Vagina (tissue), 2 donors: ENCODE results near the gene CNFN. TPM values are rescaled to one million over a fixed set of nuclear protein-coding genes. Genes with fewer than 3 reads are reported as not detected.

Source experiments
- DNase-seq, 2 donors: peaks; one replicate each; pipeline ENCODE4 v3.0.0-alpha.2; 2017; ENCODE audit errors: extremely low spot score in 2 of 2
- H3K27ac ChIP-seq: fragments of 200-600 bp; sonication (generic); one replicate; pipeline ENCODE4 v1.5.1; 2019
- H3K27me3 ChIP-seq: fragments of 200-600 bp; sonication (generic); one replicate; pipeline ENCODE4 v1.5.1; 2019
- H3K36me3 ChIP-seq, 2 donors: fragments of 200-600 bp; sonication (generic); one replicate each; pipeline ENCODE4 v1.5.1; 2017 to 2019
- H3K4me1 ChIP-seq: fragments of 200-600 bp; sonication (generic); one replicate; pipeline ENCODE4 v1.5.1; 2019
- H3K4me3 ChIP-seq, 2 donors: fragments of 200-600 bp; sonication (generic); 1 replicate in 1 of 2; 2 replicates in 1 of 2; pipeline ENCODE4 v1.5.1; 2016 to 2019
- H3K9me3 ChIP-seq: fragments of 200-600 bp; sonication (generic); one replicate; pipeline ENCODE4 v1.5.1; 2019
- POLR2A ChIP-seq, 2 donors: fragments of 450-650 bp; IDR thresholded peaks; one replicate each; pipeline ENCODE4 v1.6.1; 2017; ENCODE audit warnings: antibody characterized with exemption in 2 of 2, mild to moderate bottlenecking in 2 of 2, moderate library complexity in 2 of 2
- POLR2AphosphoS5 ChIP-seq, 2 donors: sonication (generic); formaldehyde crosslinking; IDR thresholded peaks; one replicate each; pipeline ENCODE4 v1.9.0; 2017; ENCODE audit warnings: antibody characterized with exemption in 2 of 2, mild to moderate bottlenecking in 2 of 2, low read depth in 1 of 2; ENCODE audit not compliant: insufficient read depth in 1 of 2
- intact Hi-C: fragments of 100-400 bp; cut with DNase I; formaldehyde crosslinking; loops from one replicate; pipeline ENCODE4 v1.15.1; 2023
- total RNA-seq: library from RNA; depleted of rRNA; stranded (reverse); fragments of >200 nt; gene quantifications from one replicate; pipeline ENCODE4 v1.2.3, GENCODE V29; 2016
- TF ChIP-seq, protein P1 (sequence below), 3 experiments: fragments of 450-650 bp in 2 of 3; fragments of 200-600 bp in 1 of 3; sonication (generic) in 1 of 3; IDR thresholded peaks; one replicate each; pipeline ENCODE4 v1.5.1; 2017 to 2019; ENCODE audit warnings: antibody characterized with exemption in 3 of 3, mild to moderate bottlenecking in 2 of 3, moderate library complexity in 2 of 3

The CNFN gene
- total RNA-seq, 1 donor from 2014 or later: 106 TPM

DNA sequence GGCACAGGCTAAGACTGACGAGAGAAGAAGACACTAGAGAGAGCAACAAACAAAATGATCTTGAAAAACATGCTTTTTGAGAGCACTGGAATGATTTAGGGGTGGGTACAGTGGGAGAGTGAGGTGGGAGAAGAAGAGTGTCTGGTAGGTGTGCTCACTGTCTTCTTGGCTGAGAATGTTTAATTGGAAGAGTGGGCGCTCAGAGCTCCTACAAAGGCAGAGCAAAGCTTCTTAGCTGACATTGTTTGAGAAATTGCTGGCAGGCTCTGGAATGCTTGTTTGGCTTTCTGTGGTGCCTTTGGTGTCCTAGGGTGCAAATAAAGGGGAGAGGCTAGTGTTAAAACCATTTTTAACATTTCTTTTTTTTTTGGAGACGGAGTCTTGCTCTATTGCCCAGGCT, 38.6 kb upstream of the CNFN start:
- Histone ChIP-seq H3K9me3 (no peaks in the 10 kb centered on the region), H3K27ac (no peak overlapping the region), H3K27me3 (peaks cover 7% of the 10 kb centered on the region), H3K4me3 (no peak overlapping the region), H3K36me3 (no peaks in the 10 kb centered on the region), H3K4me1 (peaks cover 14% of the 10 kb centered on the region)
- DNase-seq: no peak
- intact Hi-C loops: no loop called here
- TF ChIP-seq POLR2AphosphoS5 (IDR thresholded peaks at IDR 0.05; ENCODE audit: insufficient read depth in 1 of 2, low read depth in 1 of 2) (no peak), POLR2A (IDR thresholded peaks at IDR 0.05) (no peak)
- TF ChIP-seq, protein P1, sequence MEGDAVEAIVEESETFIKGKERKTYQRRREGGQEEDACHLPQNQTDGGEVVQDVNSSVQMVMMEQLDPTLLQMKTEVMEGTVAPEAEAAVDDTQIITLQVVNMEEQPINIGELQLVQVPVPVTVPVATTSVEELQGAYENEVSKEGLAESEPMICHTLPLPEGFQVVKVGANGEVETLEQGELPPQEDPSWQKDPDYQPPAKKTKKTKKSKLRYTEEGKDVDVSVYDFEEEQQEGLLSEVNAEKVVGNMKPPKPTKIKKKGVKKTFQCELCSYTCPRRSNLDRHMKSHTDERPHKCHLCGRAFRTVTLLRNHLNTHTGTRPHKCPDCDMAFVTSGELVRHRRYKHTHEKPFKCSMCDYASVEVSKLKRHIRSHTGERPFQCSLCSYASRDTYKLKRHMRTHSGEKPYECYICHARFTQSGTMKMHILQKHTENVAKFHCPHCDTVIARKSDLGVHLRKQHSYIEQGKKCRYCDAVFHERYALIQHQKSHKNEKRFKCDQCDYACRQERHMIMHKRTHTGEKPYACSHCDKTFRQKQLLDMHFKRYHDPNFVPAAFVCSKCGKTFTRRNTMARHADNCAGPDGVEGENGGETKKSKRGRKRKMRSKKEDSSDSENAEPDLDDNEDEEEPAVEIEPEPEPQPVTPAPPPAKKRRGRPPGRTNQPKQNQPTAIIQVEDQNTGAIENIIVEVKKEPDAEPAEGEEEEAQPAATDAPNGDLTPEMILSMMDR (IDR thresholded peaks at IDR 0.05): no peak

DNA sequence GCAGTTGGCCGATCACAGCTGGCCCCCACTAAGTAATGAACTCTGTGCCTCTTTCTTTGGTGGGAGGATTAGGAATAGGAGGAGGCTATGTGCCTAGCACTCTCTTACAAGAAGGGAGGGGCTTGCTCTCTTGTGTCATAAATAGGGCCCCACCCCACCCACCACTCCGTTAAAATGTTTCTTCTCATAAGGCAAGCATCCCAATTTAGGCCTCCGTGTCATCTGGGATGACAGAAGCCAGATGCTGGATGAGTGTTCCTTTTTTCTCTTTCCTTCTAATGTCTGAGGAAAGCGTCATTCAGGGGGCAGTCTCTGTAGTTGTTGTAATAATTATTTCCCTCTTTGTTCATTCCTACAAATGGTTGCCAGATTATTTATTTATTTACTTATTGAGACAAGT, 37.2 kb upstream of the CNFN start, which contains the start of gene LIPE:
Gene LIPE, minus strand, starts transcription at position 76 of the 400 bp plus-strand sequence. CDS start 239 bp downstream, outside the sequence.
- DNase-seq: no peak

DNA sequence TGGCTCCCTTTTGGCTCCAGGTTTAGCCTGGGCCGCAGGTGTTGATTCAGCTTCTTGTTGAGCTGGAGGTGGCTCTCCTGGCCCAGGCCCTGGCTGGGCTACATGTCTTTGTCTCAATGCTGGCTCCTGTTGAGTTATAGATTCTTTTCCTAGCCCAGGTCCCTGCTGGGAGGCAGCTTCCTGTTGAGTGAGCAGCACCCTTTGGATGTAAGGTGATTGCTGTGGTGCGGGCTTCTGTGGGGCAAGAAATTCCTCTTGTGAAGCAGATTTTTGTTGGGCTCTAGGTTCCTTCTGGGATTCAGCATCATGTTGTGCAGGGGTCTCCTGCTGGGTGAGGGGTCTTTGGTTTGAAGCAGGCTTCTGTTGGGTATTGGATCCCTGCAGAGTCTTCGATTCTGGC, 36.5 kb upstream of the CNFN start:
- H3K36me3 ChIP-seq: no peaks in the 10 kb centered on the region
- intact Hi-C loops: no loop called here
- TF ChIP-seq POLR2A (IDR thresholded peaks at IDR 0.05): no peak
- TF ChIP-seq, protein P1 (IDR thresholded peaks at IDR 0.05): no peak
- TF ChIP-seq POLR2AphosphoS5 (IDR thresholded peaks at IDR 0.05; ENCODE audit: insufficient read depth in 1 of 2, low read depth in 1 of 2): no peak
- H3K4me3 ChIP-seq: no peak overlapping the region
- peaks cover 29% of the 10 kb centered on the region for H3K4me1 ChIP-seq
- H3K27ac ChIP-seq: no peak overlapping the region
- no peaks in the 10 kb centered on the region for H3K9me3 ChIP-seq
- no peak for DNase-seq
- peaks cover 7% of the 10 kb centered on the region for H3K27me3 ChIP-seq

More for the DNA sequence above, 37.2 kb upstream of the CNFN start, which contains the start of gene LIPE:
- H3K9me3 ChIP-seq: no peaks in the 10 kb centered on the region
- H3K4me1 ChIP-seq: peaks cover 27% of the 10 kb centered on the region
- H3K27me3 ChIP-seq: peaks cover 7% of the 10 kb centered on the region
- intact Hi-C loops: no loop called here
- TF ChIP-seq, protein P1 (IDR thresholded peaks at IDR 0.05): no peak
- TF ChIP-seq POLR2AphosphoS5 (IDR thresholded peaks at IDR 0.05; ENCODE audit: insufficient read depth in 1 of 2, low read depth in 1 of 2) (no peak), POLR2A (IDR thresholded peaks at IDR 0.05) (no peak)
- H3K4me3 ChIP-seq: no peak within 1 kb of the TSS
- no peaks in the 10 kb centered on the region for H3K36me3 ChIP-seq
- no peak within 1 kb of the TSS for H3K27ac ChIP-seq

DNA sequence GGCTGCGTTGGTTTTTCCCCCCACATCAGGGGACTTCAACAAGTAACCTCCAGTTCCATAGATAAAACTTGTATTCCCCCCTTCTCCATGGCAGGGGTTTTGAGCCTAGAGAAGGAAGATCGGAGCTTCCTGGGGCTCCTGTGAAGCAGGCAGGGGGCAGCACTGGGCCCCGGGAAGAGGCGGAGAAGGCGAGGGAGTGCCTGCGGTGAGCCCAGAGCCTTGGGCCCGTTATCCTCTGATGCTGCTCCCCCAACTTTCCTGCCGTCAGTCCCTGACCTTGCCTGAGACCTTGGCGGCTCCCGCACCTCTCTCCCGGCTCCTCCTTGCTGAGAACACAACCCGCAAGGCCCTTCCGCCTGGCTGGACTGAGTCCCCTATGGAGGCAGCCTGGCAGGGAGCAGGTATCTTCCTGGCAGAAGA, 34.6 kb upstream of the CNFN start:
- no peaks in the 10 kb centered on the region for H3K9me3 ChIP-seq
- TF ChIP-seq POLR2AphosphoS5 (IDR thresholded peaks at IDR 0.05; ENCODE audit: insufficient read depth in 1 of 2, low read depth in 1 of 2): no peak
- TF ChIP-seq, protein P1 (IDR thresholded peaks at IDR 0.05): no peak
- no peak for TF ChIP-seq POLR2A (IDR thresholded peaks at IDR 0.05)
- H3K27ac ChIP-seq: no peak overlapping the region
- peaks cover 40% of the 10 kb centered on the region for H3K4me1 ChIP-seq
- no peaks in the 10 kb centered on the region for H3K36me3 ChIP-seq
- no peak for DNase-seq
- H3K27me3 ChIP-seq: peaks cover 7% of the 10 kb centered on the region
- H3K4me3 ChIP-seq: peak overlapping the region in 1 of 2 donors; percentile 50
- intact Hi-C loops: no loop called here

DNA sequence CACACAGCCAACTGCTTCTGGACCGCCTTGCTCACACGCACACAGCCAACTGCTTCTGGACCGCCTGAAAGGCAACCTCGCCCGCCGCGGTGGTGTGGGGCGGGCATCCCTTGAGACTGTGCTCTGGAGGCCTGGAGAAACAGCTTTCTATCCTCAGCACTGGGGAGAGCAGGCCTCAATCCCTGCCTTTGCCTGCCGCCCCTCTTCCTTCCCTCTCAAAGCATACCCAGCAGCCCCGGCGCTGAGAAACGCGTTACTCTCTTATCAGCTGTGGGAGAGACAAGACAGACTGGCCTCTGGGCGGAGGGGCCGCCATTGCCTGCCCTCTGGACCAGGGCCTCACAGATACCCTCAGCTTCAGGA, 34.2 kb upstream of the CNFN start:
- no peak overlapping the region for H3K27ac ChIP-seq
- intact Hi-C loops: no loop called here
- peaks cover 7% of the 10 kb centered on the region for H3K27me3 ChIP-seq
- no peaks in the 10 kb centered on the region for H3K9me3 ChIP-seq
- peak overlapping the region; percentile 50 to 57 for H3K4me3 ChIP-seq
- no peaks in the 10 kb centered on the region for H3K36me3 ChIP-seq
- H3K4me1 ChIP-seq: peaks cover 40% of the 10 kb centered on the region
- TF ChIP-seq, protein P1 (IDR thresholded peaks at IDR 0.05): no peak
- TF ChIP-seq POLR2AphosphoS5 (IDR thresholded peaks at IDR 0.05; ENCODE audit: insufficient read depth in 1 of 2, low read depth in 1 of 2) (no peak), POLR2A (IDR thresholded peaks at IDR 0.05) (no peak)
- DNase-seq: no peak
